HG02943 (cell line): ENCODE results near the gene MAPKAP1.
"Not testable (repeated sequence)": the region's sequence is repeated elsewhere in the genome, so short reads cannot be mapped to it uniquely, and the experiment has no call there.

Experiments used
- ATAC-seq: cut with Tn5 transposase; IDR thresholded peaks from one replicate; pipeline ENCODE4 v1.9.1; 2021; ENCODE audit warnings: mild to moderate bottlenecking, low read depth, moderate library complexity; ENCODE audit not compliant: unreplicated experiment

The MAPKAP1 gene

DNA sequence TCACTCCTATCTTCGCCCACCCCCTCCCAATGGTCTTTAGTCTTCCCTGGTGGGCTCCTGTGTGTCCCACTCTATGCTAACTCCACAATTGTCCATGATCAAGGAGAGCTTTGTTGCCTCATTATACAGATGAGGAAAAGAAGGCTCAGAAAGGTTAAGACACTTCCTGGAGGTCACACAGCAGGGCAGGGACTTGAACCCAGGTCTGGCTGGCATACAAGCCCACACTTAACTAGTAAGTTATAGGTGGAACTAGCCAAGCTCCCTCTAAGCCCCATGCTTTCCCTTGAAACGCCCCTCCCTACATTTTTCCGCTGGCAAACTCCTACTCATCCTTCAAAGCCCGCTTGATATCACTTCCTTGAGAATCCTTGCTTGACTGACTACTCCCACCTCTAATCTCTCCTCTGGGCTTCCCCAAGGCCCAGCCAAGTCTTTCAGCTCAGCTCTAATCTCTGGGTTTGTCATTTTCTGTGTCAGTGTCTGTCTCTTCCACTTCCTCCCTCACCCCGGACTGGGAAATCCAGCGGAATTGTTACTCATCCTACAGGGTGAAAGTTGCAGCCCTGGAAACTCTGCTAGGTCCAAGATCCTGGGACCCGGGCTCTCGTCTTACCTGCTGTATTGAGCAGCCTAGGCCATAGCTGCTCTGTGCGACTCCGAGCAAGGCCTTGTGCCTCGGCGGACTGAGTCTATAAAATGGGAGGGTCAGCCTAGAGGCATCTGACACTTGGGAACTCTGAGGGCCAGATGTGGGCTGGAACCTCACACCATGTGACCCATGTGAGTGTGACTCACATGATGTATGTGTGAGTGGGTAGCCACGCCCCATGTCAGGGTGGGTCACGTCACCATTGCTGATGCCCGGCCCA lies 300.8 kb downstream of the MAPKAP1 start:
- ATAC-seq, result no peak

DNA sequence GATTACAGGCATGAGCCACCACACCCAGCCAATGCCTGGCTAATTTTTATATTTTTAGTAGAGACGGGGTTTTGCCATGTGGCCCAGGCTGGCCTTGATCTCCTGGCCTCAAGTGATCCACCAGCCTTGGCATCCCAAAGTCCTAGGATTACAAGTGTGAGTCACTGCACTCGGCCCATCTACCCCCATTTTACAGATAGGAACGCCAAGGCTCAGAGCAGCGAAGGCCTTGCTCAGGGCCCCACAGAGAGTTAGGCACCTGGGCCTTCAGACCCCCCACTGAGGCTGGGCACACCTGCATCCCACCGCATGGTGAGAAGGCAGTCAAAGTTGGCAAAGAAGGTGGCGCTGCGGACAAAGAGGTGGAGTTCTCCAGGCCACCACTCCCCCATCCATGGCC lies 302.3 kb downstream of the MAPKAP1 start:
- no peak for ATAC-seq

DNA sequence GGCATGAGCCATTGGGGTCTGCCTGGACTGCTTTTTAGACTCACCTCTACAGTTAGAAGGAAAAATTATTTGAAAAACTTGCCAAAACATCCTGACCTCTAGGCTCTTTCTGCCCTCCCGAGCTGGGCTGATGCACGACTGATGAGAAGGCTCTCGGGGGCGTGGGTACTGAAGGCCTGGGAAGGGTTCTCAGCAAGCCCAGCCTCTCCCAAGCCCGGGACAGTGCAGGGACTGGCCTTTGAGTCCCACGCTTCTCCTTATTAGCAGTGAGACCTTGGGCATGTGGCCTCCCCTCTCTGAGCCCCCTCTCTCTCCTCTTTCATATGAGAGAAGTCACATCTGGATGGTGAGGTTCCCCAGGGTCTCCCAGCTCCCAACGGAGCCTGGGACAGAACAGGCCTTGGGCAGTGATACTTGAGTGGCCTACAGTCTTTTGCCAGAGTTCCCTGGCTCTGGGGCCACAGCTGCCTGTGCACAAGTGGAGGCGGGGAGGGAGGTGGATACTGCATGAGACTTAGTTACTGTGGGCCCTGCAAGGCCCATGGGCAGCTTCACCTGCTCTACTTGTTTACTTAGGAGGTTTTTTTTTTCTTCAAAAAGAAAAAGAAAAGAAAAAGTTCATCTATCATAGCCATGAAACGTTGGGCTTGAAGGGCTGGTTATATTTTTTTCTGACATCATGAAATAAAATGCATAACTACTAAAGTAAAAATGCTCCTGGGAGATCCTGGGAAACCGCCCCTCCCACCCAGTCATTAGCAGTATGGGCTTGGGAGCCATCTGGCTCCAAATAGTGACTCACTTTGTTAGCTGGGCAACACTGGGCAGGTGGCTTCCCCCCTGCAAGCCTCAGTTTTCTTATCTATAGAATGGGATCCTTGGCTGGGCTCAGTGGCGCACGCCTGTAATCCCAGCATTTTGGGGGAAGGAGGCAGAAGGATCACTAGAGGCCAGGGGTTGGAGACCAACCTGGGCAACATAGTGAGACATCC lies 306.0 kb downstream of the MAPKAP1 start:
- no peak for ATAC-seq

DNA sequence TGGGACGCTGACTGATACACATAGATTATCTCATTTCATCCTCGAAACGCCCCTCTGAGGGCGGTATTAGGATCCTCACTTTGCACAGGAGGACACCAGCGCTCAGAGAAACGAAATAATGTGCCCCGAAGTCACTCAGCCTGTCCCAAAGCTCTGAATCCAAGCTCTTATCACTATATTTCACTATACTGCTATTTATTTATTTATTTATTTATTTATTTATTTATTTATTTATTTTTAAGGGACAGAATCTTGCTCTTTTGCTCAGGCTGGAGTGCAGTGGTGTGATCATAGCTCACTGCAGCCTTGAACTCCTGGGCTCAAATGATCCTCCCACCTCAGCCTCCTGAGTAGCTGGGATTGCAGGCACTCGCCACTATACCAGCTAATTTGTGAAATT lies 306.8 kb downstream of the MAPKAP1 start:
- not testable (repeated sequence) for ATAC-seq

DNA sequence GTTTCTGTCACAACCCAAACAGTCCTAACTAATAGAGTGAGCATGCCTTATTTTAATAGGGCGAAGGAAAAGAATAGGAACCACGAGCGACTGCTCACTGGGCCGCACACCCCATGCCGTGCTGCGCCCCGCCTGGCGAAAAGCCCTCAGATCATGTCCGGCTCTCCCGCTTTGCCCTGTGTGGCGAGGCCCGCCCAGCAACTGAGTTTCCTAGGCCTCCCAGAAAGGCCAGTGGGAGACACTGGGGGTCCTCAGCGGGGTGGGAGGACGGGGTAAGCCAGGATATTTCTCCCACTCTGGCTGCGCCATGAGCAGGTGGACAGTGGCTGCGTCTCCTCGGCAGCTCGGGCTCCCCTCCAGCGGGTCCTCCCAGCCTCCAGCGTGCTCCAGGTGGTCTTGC lies 307.3 kb downstream of the MAPKAP1 start:
- ATAC-seq, result no peak

DNA sequence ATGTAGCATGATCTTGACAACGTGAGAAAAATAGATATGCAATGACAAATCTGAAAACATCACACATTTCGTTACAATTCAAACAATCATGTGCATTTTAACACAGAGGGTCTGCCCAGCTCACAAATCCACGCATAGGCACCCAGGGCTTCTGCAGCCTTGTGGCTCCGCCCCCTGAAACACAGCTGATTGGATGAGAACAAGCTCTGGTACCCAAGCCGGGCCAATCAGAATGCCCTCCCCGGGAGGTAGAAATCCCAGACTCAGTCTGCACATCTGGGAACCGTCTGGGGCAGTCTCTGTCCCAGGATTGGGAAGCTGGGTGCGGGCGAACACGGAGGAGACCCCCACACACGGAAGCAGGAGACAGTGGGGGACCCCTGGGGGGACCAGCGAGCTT lies 307.8 kb downstream of the MAPKAP1 start:
- no peak for ATAC-seq

DNA sequence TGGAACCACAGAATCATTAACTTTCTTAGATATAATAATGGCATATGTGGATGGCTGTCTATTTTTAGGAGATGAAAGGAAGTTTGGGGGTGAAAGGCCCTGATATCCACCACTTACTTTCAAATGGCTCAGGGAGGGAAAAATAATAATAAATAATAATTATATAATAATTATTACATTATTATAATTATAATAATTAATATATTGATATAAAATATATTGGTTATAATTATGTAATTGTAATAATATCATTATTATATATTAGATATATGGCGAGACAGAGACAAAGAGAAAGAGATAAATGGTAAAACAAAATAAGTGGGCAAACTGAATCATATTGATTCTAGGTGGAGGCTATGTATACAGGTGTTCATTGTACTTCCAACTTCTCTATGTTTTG lies 308.8 kb downstream of the MAPKAP1 start:
- no peak for ATAC-seq

DNA sequence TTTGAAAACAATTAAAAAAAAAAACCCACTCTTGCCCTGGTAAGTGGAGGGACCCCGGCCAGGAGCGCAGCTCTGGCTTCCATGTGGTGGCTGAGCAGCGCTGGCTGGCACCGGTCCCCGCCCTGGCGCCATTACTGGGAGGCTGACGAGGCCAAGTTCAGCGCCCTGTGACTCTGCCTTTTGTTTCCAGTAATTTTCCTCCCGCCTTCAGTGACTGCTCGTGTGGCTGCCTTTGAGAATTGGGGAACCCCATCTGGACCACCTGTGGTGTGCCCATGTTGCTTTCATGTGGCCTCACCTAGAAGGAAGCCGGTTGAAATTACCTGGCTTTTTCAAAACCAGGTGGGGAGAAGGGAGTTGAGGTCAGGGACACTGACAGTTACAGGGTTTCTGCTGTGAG lies 309.3 kb downstream of the MAPKAP1 start:
- ATAC-seq, result no peak

DNA sequence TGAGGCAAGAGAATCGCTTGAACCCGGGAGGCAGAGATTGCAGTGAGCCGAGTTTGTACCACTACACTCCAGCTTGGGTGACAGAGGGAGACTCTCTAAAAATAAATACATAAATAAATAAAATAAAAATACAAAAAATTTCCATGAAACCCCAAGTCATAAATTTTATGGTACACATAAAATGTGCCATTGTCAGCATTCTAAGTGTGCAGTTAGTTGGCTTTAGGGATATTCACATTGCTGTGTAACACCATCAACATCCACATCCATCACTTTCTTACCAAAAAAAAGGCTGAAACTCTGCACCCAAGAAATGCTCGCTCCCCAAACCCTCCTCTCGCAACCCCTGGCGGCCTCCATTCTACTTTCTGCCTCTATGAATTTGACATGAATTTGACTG lies 310.2 kb downstream of the MAPKAP1 start:
- ATAC-seq, result no peak

DNA sequence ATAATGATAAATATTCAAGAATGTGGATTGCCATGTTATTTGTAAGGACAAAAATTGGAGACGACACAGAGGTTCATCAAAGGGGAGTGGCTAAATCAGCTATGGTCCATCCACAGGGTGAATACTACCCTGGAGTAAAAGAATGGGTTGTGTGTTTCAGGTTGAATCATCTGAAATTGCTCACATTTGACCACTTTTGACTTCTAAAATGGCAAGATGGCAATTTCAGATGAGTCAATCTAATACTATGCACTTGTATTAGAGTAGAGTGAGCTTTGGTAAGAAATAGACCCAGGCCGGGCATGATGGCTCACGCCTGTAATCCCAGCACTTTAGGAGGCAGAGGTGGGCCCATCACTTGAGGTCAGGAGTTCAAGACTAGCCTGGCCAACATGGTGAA lies 313.6 kb downstream of the MAPKAP1 start:
- no peak for ATAC-seq

DNA sequence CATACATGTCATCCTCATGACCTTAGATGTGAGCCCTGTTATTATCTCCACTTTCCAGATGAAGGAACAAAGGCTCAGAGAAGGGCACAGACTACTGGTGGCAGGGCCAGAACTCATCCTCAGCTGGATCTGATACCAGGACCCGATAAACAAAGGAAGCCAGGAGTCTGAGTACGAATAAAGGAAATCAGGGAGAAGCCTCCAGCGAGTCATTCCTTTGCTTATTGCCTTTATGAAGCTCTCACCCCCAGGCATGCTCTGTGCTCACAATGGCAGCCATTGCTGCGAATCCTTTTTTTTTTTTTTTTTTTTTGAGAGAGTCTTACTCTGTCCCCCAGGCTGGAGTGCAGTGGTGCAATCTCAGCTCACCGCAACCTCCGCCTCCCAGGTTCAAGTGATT lies 315.3 kb downstream of the MAPKAP1 start:
- ATAC-seq, result no peak

DNA sequence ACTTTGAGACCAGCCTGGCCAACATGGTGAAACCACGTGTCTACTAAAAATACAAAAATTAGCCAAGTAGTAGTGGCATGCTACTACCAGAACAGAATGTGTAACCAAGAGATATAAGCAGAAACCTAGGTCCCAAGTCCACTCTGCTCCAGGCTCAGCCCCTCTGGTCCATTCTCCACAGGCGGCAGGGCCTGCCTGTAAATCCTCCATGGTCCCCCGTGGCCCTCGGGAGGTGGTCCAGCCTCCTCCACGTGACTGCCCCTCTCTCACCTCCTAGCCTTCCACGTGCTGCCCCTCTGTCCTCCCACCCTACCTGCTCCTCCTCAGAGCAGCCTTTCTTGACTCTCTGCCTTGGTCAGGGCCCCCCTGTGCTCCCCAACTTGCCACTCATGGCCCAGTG lies 318.0 kb downstream of the MAPKAP1 start:
- ATAC-seq, result no peak

DNA sequence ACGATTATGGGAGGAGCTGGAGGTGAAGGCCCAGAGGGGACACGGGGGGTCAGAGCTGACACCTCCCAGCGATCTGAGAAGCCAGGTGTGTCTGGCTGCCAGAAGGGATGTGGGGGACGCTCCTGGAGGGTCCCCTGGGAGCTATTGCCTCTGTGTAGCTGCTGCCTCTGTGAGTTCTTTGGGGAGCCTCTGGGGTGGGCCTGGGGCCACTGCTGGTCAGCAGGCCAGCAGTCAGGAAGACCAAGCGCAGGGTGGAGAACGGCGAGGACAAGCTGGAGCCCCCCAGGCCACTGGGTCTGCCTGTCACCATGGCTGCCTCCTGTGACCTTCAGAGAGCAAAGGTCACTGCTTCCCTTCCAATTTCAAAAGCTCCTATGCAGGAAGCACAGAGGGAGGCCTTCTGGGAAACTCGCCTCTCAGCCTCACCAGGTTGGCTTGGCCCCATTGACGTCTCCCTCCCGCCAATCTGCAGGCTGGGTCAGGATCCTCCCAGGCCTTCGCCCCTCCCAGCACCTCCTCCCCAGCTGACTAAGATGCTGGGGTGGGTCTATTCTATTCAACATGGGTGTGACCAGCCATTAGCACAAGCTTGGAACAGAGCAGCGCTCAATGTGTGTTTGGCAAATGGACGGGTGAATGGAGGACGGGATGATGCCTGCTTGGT lies 319.0 kb downstream of the MAPKAP1 start:
- ATAC-seq, result no peak
